NCI-H2227 (cell line): Measurements from ENCODE around the gene TM7SF2.
A peak's percentile ranks its signal among the peaks of the same experiment; 100 is the strongest.

ENCODE experiments used
- DNase-seq: peaks from one replicate; lab custom pipeline; 2025; ENCODE audit not compliant: unreplicated experiment; lab: John Stamatoyannopoulos, UW

TM7SF2 gene

GRCh38 chr11:65089621-65090020 is 22.1 kb upstream of the TM7SF2 start:
- no peak for DNase-seq

GRCh38 chr11:65090628-65091027 is 21.0 kb upstream of the TM7SF2 start:
- no peak for DNase-seq

- no peak for DNase-seq
These were observed 16.2 kb upstream of the TM7SF2 start for GRCh38 chr11:65095427-65095826.

- DNase-seq = peak; percentile 93
These were observed 15.5 kb upstream of the TM7SF2 start, which contains the start of gene VPS51 for GRCh38 chr11:65095974-65096806. VPS51 (plus strand) TSS chr11:65096214; CDS start chr11:65096251, 37 bp downstream.

- DNase-seq = no peak
These were observed 14.7 kb upstream of the TM7SF2 start for GRCh38 chr11:65096926-65097325.

GRCh38 chr11:65100674-65101350 is 10.9 kb upstream of the TM7SF2 start:
- DNase-seq = no peak

GRCh38 chr11:65102142-65103095 is 9.3 kb upstream of the TM7SF2 start:
- DNase-seq = no peak

- no peak for DNase-seq
These were observed 8.2 kb upstream of the TM7SF2 start for GRCh38 chr11:65103476-65103875.

- no peak for DNase-seq
These were observed 7.0 kb upstream of the TM7SF2 start for GRCh38 chr11:65104628-65105027.

GRCh38 chr11:65107078-65107477 is 4.6 kb upstream of the TM7SF2 start:
- no peak for DNase-seq

GRCh38 chr11:65107751-65108468 is 3.8 kb upstream of the TM7SF2 start:
- no peak for DNase-seq

- no peak for DNase-seq
These were observed 3.1 kb upstream of the TM7SF2 start for GRCh38 chr11:65108469-65109123.

- no peak for DNase-seq
These were observed 2.2 kb upstream of the TM7SF2 start for GRCh38 chr11:65109231-65110198.

- DNase-seq = peak; percentile 94
These were observed 1.3 kb upstream of the TM7SF2 start for GRCh38 chr11:65110354-65110861.

GRCh38 chr11:65111159-65111743 is 421 bp upstream of the TM7SF2 start:
- DNase-seq = no peak

GRCh38 chr11:65112546-65113360 is 1.1 kb downstream of the TM7SF2 start:
- peak; percentile 82 for DNase-seq

GRCh38 chr11:65113361-65113756 is 1.7 kb downstream of the TM7SF2 start:
- DNase-seq = no peak
